RKO (cell line): ENCODE measurements around the gene C1R.
"Not testable (repeated sequence)": the region's sequence is repeated elsewhere in the genome, so short reads cannot be mapped to it uniquely, and the experiment has no call there.

Experiments used
- DNase-seq: peaks from one replicate; pipeline ENCODE4 v3.0.0-alpha.2; 2016; ENCODE audit warnings: low spot score

The C1R gene

GRCh38 chr12:7120166-7120565, 27.9 kb upstream of the C1R start:
- no peak for DNase-seq

- no peak for DNase-seq
These were observed 26.6 kb upstream of the C1R start for GRCh38 chr12:7118881-7119280.

- no peak for DNase-seq
These were observed 25.4 kb upstream of the C1R start for GRCh38 chr12:7117670-7118069.

- DNase-seq: no peak
These were observed 24.7 kb upstream of the C1R start for GRCh38 chr12:7116916-7117315.

- no peak for DNase-seq
These were observed 24.0 kb upstream of the C1R start for GRCh38 chr12:7116196-7116595.

- no peak for DNase-seq
These were observed 22.6 kb upstream of the C1R start for GRCh38 chr12:7114851-7115250.

- DNase-seq: no peak
These were observed 21.8 kb upstream of the C1R start for GRCh38 chr12:7114008-7114407.

- peak; percentile 73 for DNase-seq
These were observed 21.2 kb upstream of the C1R start for GRCh38 chr12:7113389-7113871.

- DNase-seq: no peak
These were observed 19.8 kb upstream of the C1R start for GRCh38 chr12:7112041-7112440.

GRCh38 chr12:7110661-7111060, 18.4 kb upstream of the C1R start:
- no peak for DNase-seq

- no peak for DNase-seq
These were observed 17.3 kb upstream of the C1R start for GRCh38 chr12:7109572-7109920.

GRCh38 chr12:7108796-7109571, 16.7 kb upstream of the C1R start, which contains the start of gene C1RL:
Gene C1RL (minus strand): TSS chr12:7109214. CDS start chr12:7109180, 34 bp downstream.
- peak; percentile 88 for DNase-seq

- peak; percentile 88 for DNase-seq
These were observed 16.0 kb upstream of the C1R start for GRCh38 chr12:7108003-7108795.

- peak; percentile 39 for DNase-seq
These were observed 15.4 kb upstream of the C1R start for GRCh38 chr12:7107636-7108002.

GRCh38 chr12:7107181-7107580, 14.9 kb upstream of the C1R start:
- not testable (repeated sequence) for DNase-seq

- DNase-seq: no peak
These were observed 13.8 kb upstream of the C1R start for GRCh38 chr12:7106082-7106481.

- no peak for DNase-seq
These were observed 11.8 kb upstream of the C1R start for GRCh38 chr12:7103837-7104584.

- DNase-seq: no peak
These were observed 10.3 kb upstream of the C1R start for GRCh38 chr12:7102582-7102981.

- no peak for DNase-seq
These were observed 9.5 kb upstream of the C1R start for GRCh38 chr12:7101694-7102131.

GRCh38 chr12:7101047-7101693, 8.9 kb upstream of the C1R start:
- no peak for DNase-seq

GRCh38 chr12:7100239-7100638, 8.0 kb upstream of the C1R start:
- no peak for DNase-seq
